Right lung (tissue), 5 donors: ENCODE data around the gene SLC1A4. TPM values are rescaled to one million over a fixed set of nuclear protein-coding genes. Genes with fewer than 3 reads are reported as not detected.
"Not testable (repeated sequence)": the region's sequence is repeated elsewhere in the genome, so short reads cannot be mapped to it uniquely, and the experiment has no call there.

ENCODE experiments used
- DNase-seq, 2 donors: peaks; one replicate each; pipeline ENCODE4 v3.0.0-alpha.2; 2013
- polyA plus RNA-seq, 5 donors: library from polyadenylated mRNA; unstranded; fragments of 120-200 nt; gene quantifications; one replicate each; pipeline versions ENCODE4 v1.2.1 to v1.2.3, GENCODE V29; 2013; ENCODE audit warnings: inconsistent platforms in 1 of 5, low replicate concordance in 1 of 5; ENCODE audit not compliant: insufficient read length in 5 of 5, insufficient read depth in 1 of 5

The SLC1A4 gene
- polyA plus RNA-seq, 5 donors: 4.6 to 8.0 (median 7.9) TPM

GRCh38 chr2:64989982-64990614 lies 899 bp downstream of the SLC1A4 start:
- no peak for DNase-seq

GRCh38 chr2:64990876-64991275 lies 1.7 kb downstream of the SLC1A4 start:
- DNase-seq: no peak

- no peak for DNase-seq
Observed at GRCh38 chr2:64992218-64992617, 3.0 kb downstream of the SLC1A4 start.

GRCh38 chr2:64992990-64993389 lies 3.8 kb downstream of the SLC1A4 start:
- DNase-seq: no peak

GRCh38 chr2:64995041-64995440 lies 5.8 kb downstream of the SLC1A4 start:
- DNase-seq: no peak

- no peak for DNase-seq
Observed at GRCh38 chr2:64996871-64997307, 7.7 kb downstream of the SLC1A4 start.

GRCh38 chr2:64998658-64999061 lies 9.5 kb downstream of the SLC1A4 start:
- DNase-seq: no peak

- no peak for DNase-seq
Observed at GRCh38 chr2:64999754-65000153, 10.6 kb downstream of the SLC1A4 start.

- no peak for DNase-seq
Observed at GRCh38 chr2:65000644-65001043, 11.4 kb downstream of the SLC1A4 start.

GRCh38 chr2:65003037-65003436 lies 13.8 kb downstream of the SLC1A4 start:
- no peak for DNase-seq

- DNase-seq: not testable (repeated sequence)
Observed at GRCh38 chr2:65004232-65004631, 15.0 kb downstream of the SLC1A4 start.

- no peak for DNase-seq
Observed at GRCh38 chr2:65013776-65014175, 24.6 kb downstream of the SLC1A4 start.

- no peak for DNase-seq
Observed at GRCh38 chr2:65015731-65016130, 26.5 kb downstream of the SLC1A4 start.

GRCh38 chr2:65016789-65017188 lies 27.6 kb downstream of the SLC1A4 start:
- DNase-seq: no peak

- DNase-seq: no peak
Observed at GRCh38 chr2:65017335-65017734, 28.1 kb downstream of the SLC1A4 start.

GRCh38 chr2:65018141-65018582 lies 29.0 kb downstream of the SLC1A4 start:
- DNase-seq: no peak

GRCh38 chr2:65019010-65019409 lies 29.8 kb downstream of the SLC1A4 start:
- DNase-seq: no peak

- no peak for DNase-seq
Observed at GRCh38 chr2:65019675-65020195, 30.5 kb downstream of the SLC1A4 start.

GRCh38 chr2:65020251-65020650 lies 31.1 kb downstream of the SLC1A4 start:
- not testable (repeated sequence) for DNase-seq

GRCh38 chr2:65020943-65021528 lies 31.8 kb downstream of the SLC1A4 start:
- DNase-seq: no peak

- DNase-seq: no peak
Observed at GRCh38 chr2:65021709-65022108, 32.5 kb downstream of the SLC1A4 start.

GRCh38 chr2:65022189-65022588 lies 33.0 kb downstream of the SLC1A4 start:
- DNase-seq: no peak

- no peak for DNase-seq
Observed at GRCh38 chr2:65023742-65024141, 34.5 kb downstream of the SLC1A4 start.
